PFSK-1 (cell line): Measurements from ENCODE around the gene TMTC3.

Experiments used
- POLR2AphosphoS5 ChIP-seq: IDR thresholded peaks from 2 replicates; pipeline ENCODE4 v1.6.1; 2012; ENCODE audit warnings: low read depth, mild to moderate bottlenecking, control low read depth, low read length, moderate library complexity
- SIN3A ChIP-seq: IDR thresholded peaks from 2 replicates; pipeline ENCODE4 v1.6.1; 2012; ENCODE audit warnings: mild to moderate bottlenecking, low read length, moderate library complexity, borderline replicate concordance; ENCODE audit not compliant: insufficient read depth
- TAF1 ChIP-seq: IDR thresholded peaks from 2 replicates; pipeline ENCODE4 v1.6.1; 2012; ENCODE audit warnings: low read length, control low read depth, borderline replicate concordance; ENCODE audit not compliant: insufficient read depth

DNA sequence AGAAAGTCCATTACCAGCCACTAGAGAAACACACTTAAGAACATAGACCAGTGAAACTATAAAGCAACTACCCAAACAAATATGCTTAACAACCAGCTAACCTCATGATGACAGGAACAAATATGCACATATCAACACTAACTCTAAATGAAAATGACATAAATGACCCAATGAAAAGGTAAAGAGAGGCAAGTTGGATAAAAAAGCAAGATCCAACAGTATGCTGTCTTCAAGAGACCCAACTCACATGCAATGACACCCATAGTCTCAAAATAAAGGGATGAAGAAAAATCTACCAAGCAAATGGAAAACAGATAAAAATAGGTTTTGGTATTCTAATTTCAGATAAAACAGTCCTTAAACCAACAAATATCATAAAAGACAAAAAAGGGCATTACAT, 77.8 kb downstream of the TMTC3 start:
- TF ChIP-seq TAF1 (no peak), POLR2AphosphoS5 (no peak), SIN3A (no peak)
